NB4 (cell line): ENCODE results near the gene RPP25L.

Experiments used
- MAX ChIP-seq: IDR thresholded peaks from 2 replicates; pipeline ENCODE4 v1.6.1; 2011; ENCODE audit warnings: low read depth, low read length
- POLR2A ChIP-seq: IDR thresholded peaks from 2 replicates; pipeline ENCODE4 v1.6.1; 2011; ENCODE audit warnings: mild to moderate bottlenecking; ENCODE audit not compliant: insufficient read length; ENCODE audit errors: extremely low read depth
- TF ChIP-seq, protein P1 (sequence below): IDR thresholded peaks from one replicate; pipeline ENCODE4 v1.5.1; 2012; ENCODE audit warnings: low read depth, low read length

DNA sequence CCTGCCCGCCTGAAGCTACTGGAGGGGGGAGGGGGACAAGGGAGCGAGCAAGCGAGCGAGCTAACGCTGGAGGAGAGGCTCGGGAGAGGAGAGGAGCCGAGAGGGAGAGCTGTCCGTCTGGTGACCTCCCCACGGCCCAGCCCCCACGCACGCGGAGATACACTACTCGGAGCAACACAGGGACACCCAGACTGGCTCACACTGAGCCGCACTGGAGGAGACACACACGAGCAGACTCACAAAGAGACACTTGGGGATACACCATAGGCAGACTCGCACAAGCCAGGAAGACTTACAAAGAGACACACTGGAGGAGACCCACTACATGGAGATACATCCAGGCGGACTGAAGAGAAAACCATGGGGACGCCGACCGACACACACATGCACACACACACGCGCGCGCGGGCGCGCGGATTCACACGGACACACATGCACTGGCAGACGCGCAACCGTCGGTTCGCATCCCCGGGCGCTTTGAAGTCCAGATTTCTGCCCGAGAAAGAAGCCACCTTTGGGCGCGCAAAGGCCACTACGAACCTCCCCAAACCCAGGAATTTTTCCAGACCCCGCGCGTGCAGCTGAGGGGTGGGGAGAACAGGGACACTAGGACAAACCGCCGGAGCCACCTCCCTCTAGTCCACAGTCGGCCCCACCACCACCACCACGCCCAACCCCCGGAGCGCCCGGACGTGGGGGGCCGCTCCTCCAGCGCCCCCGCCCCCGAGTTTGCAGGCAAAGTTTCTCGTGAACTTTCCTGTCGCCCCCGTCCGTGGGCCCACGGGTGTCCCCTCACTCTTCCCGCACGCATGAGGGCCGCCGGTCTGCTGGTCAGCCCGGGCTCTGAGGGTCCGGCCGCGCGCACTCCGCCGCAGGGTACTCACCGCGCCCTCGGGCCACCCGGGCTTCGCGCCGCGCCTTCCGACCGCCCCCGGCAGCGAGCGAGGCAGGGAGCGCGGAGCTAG, 22.9 kb downstream of the RPP25L start:
- no peak for TF ChIP-seq POLR2A
- TF ChIP-seq, protein P1, sequence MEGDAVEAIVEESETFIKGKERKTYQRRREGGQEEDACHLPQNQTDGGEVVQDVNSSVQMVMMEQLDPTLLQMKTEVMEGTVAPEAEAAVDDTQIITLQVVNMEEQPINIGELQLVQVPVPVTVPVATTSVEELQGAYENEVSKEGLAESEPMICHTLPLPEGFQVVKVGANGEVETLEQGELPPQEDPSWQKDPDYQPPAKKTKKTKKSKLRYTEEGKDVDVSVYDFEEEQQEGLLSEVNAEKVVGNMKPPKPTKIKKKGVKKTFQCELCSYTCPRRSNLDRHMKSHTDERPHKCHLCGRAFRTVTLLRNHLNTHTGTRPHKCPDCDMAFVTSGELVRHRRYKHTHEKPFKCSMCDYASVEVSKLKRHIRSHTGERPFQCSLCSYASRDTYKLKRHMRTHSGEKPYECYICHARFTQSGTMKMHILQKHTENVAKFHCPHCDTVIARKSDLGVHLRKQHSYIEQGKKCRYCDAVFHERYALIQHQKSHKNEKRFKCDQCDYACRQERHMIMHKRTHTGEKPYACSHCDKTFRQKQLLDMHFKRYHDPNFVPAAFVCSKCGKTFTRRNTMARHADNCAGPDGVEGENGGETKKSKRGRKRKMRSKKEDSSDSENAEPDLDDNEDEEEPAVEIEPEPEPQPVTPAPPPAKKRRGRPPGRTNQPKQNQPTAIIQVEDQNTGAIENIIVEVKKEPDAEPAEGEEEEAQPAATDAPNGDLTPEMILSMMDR = no peak
- no peak for TF ChIP-seq MAX
